ENCODE data around the gene CDK15. TPM values are rescaled to one million over a fixed set of nuclear protein-coding genes. Genes with fewer than 3 reads are reported as not detected.

Gene CDK15
- total RNA-seq, 1 donor from 2014 or later, result 0.21 TPM

- Histone ChIP-seq H4K20me1 (ENCODE audit: low read depth) (no peaks in the 10 kb centered on the region), H3K27ac (no peak overlapping the region), H3K4me2 (no peak overlapping the region), H2AFZ (replicated peaks) (no peak overlapping the region), H3K27me3 (no peaks in the 10 kb centered on the region), H3K4me3 (no peak overlapping the region), H3K9ac (no peak overlapping the region), H3K4me1 (peaks cover 10% of the 10 kb centered on the region), H3K36me3 (no peaks in the 10 kb centered on the region), H3K79me2 (ENCODE audit: low read depth) (no peaks in the 10 kb centered on the region), H3F3A (ENCODE audit: low read depth) (peaks cover 27% of the 10 kb centered on the region), H3K9me3 (ENCODE audit: low read depth) (no peaks in the 10 kb centered on the region)
- no peaks in the 10 kb centered on the region for H3K4me1 Mint-ChIP-seq
- H3K4me3 Mint-ChIP-seq, result no peak overlapping the region
- no peak for DNase-seq (ENCODE audit: low spot score)
- H3K36me3 Mint-ChIP-seq, result no peaks in the 10 kb centered on the region
- no peak overlapping the region for H3K27ac Mint-ChIP-seq
- TF ChIP-seq EZH2phosphoT487 (IDR thresholded peaks at IDR 0.05) (no peak), CTCF (IDR thresholded peaks at IDR 0.05) (no peak), EZH2 (IDR thresholded peaks at IDR 0.05) (no peak)
- H3K9me3 Mint-ChIP-seq, result peaks cover 2% of the 10 kb centered on the region
- peaks cover 8% of the 10 kb centered on the region for H3K27me3 Mint-ChIP-seq (ENCODE audit: insufficient read depth, low read depth)
Measured at GRCh38 chr2:201835066-201835465, 28.7 kb downstream of the CDK15 start.

GRCh38 chr2:201837391-201837790 lies 31.1 kb downstream of the CDK15 start:
- no peak overlapping the region for H3K27ac Mint-ChIP-seq
- Histone ChIP-seq H2AFZ (replicated peaks) (no peak overlapping the region), H3K36me3 (no peaks in the 10 kb centered on the region)

GRCh38 chr2:201837824-201838431 lies 31.6 kb downstream of the CDK15 start:
- no peak overlapping the region for H3K27ac ChIP-seq
- Mint-ChIP-seq H3K36me3 (peaks cover 2% of the 10 kb centered on the region), H3K4me1 (peaks cover 3% of the 10 kb centered on the region), H3K27me3 (ENCODE audit: insufficient read depth, low read depth) (peaks cover 6% of the 10 kb centered on the region), H3K9me3 (peaks cover 16% of the 10 kb centered on the region), H3K4me3 (no peak overlapping the region), H3K27ac (no peak overlapping the region)
- H3K36me3 ChIP-seq, result no peaks in the 10 kb centered on the region
- no peaks in the 10 kb centered on the region for H4K20me1 ChIP-seq (ENCODE audit: low read depth)
- no peak overlapping the region for H3K9ac ChIP-seq
- H3K4me2 ChIP-seq, result no peak overlapping the region
- H3K4me1 ChIP-seq, result peaks cover 31% of the 10 kb centered on the region
- H3K79me2 ChIP-seq (ENCODE audit: low read depth), result no peaks in the 10 kb centered on the region
- no peak for DNase-seq (ENCODE audit: low spot score)
- H3K9me3 ChIP-seq (ENCODE audit: low read depth), result peaks cover 6% of the 10 kb centered on the region
- H3K4me3 ChIP-seq, result no peak overlapping the region
- H2AFZ ChIP-seq (replicated peaks), result no peak overlapping the region
- H3K27me3 ChIP-seq, result no peaks in the 10 kb centered on the region
- no peak for TF ChIP-seq EZH2 (IDR thresholded peaks at IDR 0.05)
- H3F3A ChIP-seq (ENCODE audit: low read depth), result peaks cover 55% of the 10 kb centered on the region

More at GRCh38 chr2:201837391-201837790, 31.1 kb downstream of the CDK15 start:
- H3K27me3 ChIP-seq, result no peaks in the 10 kb centered on the region
- TF ChIP-seq EZH2phosphoT487 (IDR thresholded peaks at IDR 0.05) (no peak), EZH2 (IDR thresholded peaks at IDR 0.05) (no peak), CTCF (IDR thresholded peaks at IDR 0.05) (no peak)
- H3K79me2 ChIP-seq (ENCODE audit: low read depth), result no peaks in the 10 kb centered on the region
- no peaks in the 10 kb centered on the region for H4K20me1 ChIP-seq (ENCODE audit: low read depth)
- Mint-ChIP-seq H3K4me3 (no peak overlapping the region), H3K4me1 (peaks cover 3% of the 10 kb centered on the region), H3K9me3 (peaks cover 16% of the 10 kb centered on the region), H3K27me3 (ENCODE audit: insufficient read depth, low read depth) (peaks cover 6% of the 10 kb centered on the region), H3K36me3 (peaks cover 2% of the 10 kb centered on the region)
- H3K4me3 ChIP-seq, result no peak overlapping the region
- H3F3A ChIP-seq (ENCODE audit: low read depth), result peaks cover 49% of the 10 kb centered on the region
- H3K4me2 ChIP-seq, result no peak overlapping the region
- H3K9me3 ChIP-seq (ENCODE audit: low read depth), result peaks cover 6% of the 10 kb centered on the region
- DNase-seq (ENCODE audit: low spot score), result no peak
- no peak overlapping the region for H3K27ac ChIP-seq
- H3K4me1 ChIP-seq, result peaks cover 25% of the 10 kb centered on the region
- H3K9ac ChIP-seq, result no peak overlapping the region

- peaks cover 16% of the 10 kb centered on the region for H3K9me3 Mint-ChIP-seq
- H3K4me3 Mint-ChIP-seq, result no peak overlapping the region
- Histone ChIP-seq H3K9me3 (ENCODE audit: low read depth) (peaks cover 6% of the 10 kb centered on the region), H3K9ac (no peak overlapping the region), H3K4me1 (peaks cover 34% of the 10 kb centered on the region), H3K4me2 (no peak overlapping the region), H3K27me3 (no peaks in the 10 kb centered on the region), H3K36me3 (no peaks in the 10 kb centered on the region), H3F3A (ENCODE audit: low read depth) (peaks cover 59% of the 10 kb centered on the region), H4K20me1 (ENCODE audit: low read depth) (no peaks in the 10 kb centered on the region), H3K79me2 (ENCODE audit: low read depth) (no peaks in the 10 kb centered on the region), H3K4me3 (no peak overlapping the region), H3K27ac (no peak overlapping the region), H2AFZ (replicated peaks) (no peak overlapping the region)
- peaks cover 6% of the 10 kb centered on the region for H3K27me3 Mint-ChIP-seq (ENCODE audit: insufficient read depth, low read depth)
- no peak for TF ChIP-seq CTCF (IDR thresholded peaks at IDR 0.05)
- TF ChIP-seq EZH2phosphoT487 (IDR thresholded peaks at IDR 0.05), result no peak
- TF ChIP-seq EZH2 (IDR thresholded peaks at IDR 0.05), result no peak
- peaks cover 3% of the 10 kb centered on the region for H3K4me1 Mint-ChIP-seq
- no peak for DNase-seq (ENCODE audit: low spot score)
- H3K27ac Mint-ChIP-seq, result no peak overlapping the region
- peaks cover 2% of the 10 kb centered on the region for H3K36me3 Mint-ChIP-seq
Measured at GRCh38 chr2:201839727-201840126, 33.4 kb downstream of the CDK15 start.

All from neural progenitor cell (in vitro differentiated cells).